ENCODE measurements around the gene COBLL1. TPM values are rescaled to one million over a fixed set of nuclear protein-coding genes. Genes with fewer than 3 reads are reported as not detected.

COBLL1 gene
- total and polyA plus RNA-seq, 5 experiments from 2014 or later = 0.16 to 5.6 (median 4.2) TPM; not detected in 2

DNA sequence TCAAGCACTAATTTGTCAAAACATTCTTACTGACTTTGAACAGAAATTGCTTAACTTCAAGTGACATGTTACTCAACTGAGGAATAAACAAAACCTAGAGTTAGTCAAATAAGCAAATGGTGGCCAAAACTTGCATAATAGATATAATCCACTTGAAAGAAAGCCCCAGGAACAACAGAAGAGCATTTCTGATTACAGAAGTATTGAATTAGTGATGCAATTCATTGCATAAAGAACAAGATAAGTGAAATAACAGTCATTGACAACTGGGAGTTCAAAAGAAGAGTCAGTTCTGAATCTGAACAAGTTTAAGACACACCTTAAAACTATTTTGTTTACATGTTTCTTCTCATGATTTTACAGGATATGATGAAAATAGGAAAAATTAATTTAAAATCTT is 30.8 kb downstream of the COBLL1 start:
- DNase-seq (no peak), ATAC-seq (no peak)
- H3K27me3 Mint-ChIP-seq = no peaks in the 10 kb centered on the region
- no peak overlapping the region for H3K27ac Mint-ChIP-seq
- H3K9me3 Mint-ChIP-seq = peaks cover 0 to 2% (median 0%) of the 10 kb centered on the region in 9 donors
- POLR2A ChIA-PET = no interaction called here
- H3K36me3 Mint-ChIP-seq = no peaks in the 10 kb centered on the region
- no peak overlapping the region for H3K4me3 Mint-ChIP-seq
- peaks cover 0 to 5% (median 0%) of the 10 kb centered on the region in 4 donors for H3K4me1 Mint-ChIP-seq

DNA sequence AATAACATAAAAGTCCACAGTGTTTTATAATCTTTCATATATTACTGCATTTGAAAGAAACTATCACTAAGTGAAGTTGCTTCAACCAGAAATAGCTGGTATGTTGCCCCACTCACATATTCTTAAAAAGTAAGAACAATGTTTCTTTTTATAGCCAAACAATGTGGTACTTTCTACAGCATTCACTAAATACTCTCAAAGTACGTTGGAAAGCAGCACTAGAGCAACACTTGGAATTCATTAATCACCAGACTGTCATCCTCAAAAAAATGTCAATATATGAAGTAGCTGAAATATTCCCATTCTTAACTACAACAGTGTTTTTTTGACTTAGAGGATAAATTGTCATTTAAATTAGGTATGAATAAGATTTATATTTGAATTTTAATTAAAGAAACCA is 32.8 kb downstream of the COBLL1 start:
- Mint-ChIP-seq H3K4me3 (no peak overlapping the region), H3K36me3 (no peaks in the 10 kb centered on the region), H3K4me1 (no peaks in the 10 kb centered on the region), H3K27me3 (no peaks in the 10 kb centered on the region), H3K27ac (no peak overlapping the region), H3K9me3 (peaks cover 0 to 2% (median 0%) of the 10 kb centered on the region in 9 donors)
- POLR2A ChIA-PET = no interaction called here
- no peak for DNase-seq
- ATAC-seq = no peak

DNA sequence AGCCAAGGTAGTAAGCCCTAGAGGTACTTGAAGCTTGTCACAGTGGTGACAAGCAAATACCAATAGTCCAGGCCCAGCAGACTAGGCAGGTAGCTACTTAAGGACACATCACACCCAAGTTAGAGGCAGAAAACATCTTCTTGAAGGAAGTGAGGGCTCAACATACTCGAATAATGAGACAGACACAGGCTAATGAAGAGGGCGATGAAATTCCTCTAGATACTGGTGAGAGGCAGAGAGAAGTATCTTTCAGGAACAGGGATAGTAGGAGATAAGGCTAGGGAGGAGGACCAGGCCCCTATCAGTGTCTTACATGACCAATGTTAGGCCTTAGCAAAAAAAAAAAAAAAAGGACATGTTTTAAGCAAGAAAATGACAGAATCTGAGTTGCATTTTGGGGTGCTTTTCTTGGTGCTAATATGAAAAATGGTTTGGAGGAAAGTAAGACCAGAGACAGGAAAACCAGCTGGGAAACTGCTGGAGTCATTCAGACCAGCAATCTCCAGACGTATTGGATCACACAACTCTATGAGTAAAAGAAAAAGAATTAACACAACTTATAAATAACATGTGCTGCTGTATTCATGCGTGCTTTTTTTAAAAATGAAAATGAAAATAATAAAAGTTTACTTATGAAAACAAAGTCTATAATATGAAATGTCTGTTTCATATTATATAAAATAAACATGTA is 37.7 kb downstream of the COBLL1 start:
- H3K9me3 Mint-ChIP-seq = peaks cover 0 to 2% (median 0%) of the 10 kb centered on the region in 9 donors
- no peak for ATAC-seq
- H3K27ac Mint-ChIP-seq = no peak overlapping the region
- DNase-seq = no peak
- no peak overlapping the region for H3K4me3 Mint-ChIP-seq
- POLR2A ChIA-PET = no interaction called here
- no peaks in the 10 kb centered on the region for H3K36me3 Mint-ChIP-seq
- peaks cover 0 to 11% (median 0%) of the 10 kb centered on the region in 4 donors for H3K4me1 Mint-ChIP-seq
- H3K27me3 Mint-ChIP-seq = no peaks in the 10 kb centered on the region

DNA sequence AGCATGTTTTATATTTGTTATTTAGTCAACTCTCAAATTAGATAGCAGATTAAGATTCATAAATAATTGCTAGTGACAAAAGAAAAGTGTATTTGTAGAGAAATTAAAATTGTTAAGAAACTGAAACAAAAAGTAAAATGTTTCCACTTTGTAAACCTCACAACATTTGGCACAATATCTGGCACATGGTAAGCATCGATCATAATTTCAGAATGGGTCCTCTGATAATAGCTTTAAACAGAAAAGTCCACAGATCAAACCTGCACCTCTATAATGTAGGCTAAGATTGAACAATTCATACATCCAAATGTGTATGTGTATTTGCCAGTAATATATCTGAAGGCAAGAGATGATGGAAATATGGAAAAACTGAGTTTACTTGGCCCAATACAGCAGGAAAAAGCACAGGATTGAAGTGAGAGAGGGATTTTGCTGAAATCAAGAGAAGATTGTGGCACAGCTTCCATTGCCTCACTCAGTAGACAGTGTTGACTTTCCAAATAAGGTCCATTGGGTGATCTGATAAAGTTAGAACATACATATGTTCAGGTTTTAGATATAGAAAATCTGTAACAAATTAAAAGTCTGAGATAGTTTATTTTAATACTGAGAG is 39.4 kb downstream of the COBLL1 start:
- H3K27me3 Mint-ChIP-seq = no peaks in the 10 kb centered on the region
- DNase-seq = no peak
- POLR2A ChIA-PET = no interaction called here
- H3K4me1 Mint-ChIP-seq = peaks cover 0 to 15% (median 0%) of the 10 kb centered on the region in 4 donors
- H3K4me3 Mint-ChIP-seq = no peak overlapping the region
- H3K36me3 Mint-ChIP-seq = no peaks in the 10 kb centered on the region
- H3K27ac Mint-ChIP-seq = no peak overlapping the region
- ATAC-seq = no peak
- H3K9me3 Mint-ChIP-seq = peaks cover 0 to 1% (median 0%) of the 10 kb centered on the region in 9 donors

DNA sequence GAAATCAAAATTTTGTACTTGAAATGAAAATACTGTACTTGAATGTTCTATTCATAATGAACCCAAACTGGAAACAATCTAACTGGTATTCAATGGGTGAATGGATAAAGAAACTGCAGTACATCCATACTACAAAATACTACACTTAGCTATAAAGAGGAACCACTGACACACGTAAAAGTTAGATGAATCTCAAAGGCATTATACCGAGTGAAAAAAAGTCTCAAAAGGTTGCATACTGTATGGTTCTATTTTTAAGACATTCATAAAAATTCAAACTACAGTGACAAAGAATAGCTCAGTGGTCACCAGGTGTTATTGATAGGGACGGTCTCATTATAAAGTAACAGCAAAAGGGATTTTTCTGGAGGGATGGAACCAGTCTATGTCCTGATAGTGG is 41.1 kb downstream of the COBLL1 start:
- H3K4me1 Mint-ChIP-seq = peaks cover 0 to 15% (median 0%) of the 10 kb centered on the region in 4 donors
- peaks cover 0 to 1% (median 0%) of the 10 kb centered on the region in 9 donors for H3K9me3 Mint-ChIP-seq
- H3K27me3 Mint-ChIP-seq = peaks cover 0 to 2% (median 0%) of the 10 kb centered on the region in 5 donors
- H3K36me3 Mint-ChIP-seq = no peaks in the 10 kb centered on the region
- no peak overlapping the region for H3K27ac Mint-ChIP-seq
- POLR2A ChIA-PET = no interaction called here
- ATAC-seq (no peak), DNase-seq (no peak)
- no peak overlapping the region for H3K4me3 Mint-ChIP-seq

DNA sequence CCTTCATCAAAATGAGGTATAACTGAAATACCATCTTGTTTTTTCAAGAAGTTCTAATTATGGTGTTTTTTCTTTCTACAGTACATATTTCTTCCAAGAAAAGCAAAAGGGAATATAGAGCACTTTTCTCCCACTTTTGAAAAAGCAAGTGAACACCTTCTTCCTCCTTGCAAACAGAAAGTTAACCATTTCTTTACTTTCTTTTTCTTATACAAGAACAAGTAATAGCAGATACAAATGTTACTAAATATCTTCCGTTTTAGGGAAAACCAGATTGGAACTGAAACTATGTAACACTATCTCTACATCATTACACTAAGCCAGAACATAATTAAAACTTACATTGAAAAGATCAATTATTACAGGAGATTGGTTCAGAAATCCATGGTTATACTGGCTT is 44.0 kb downstream of the COBLL1 start:
- Mint-ChIP-seq H3K27me3 (peaks cover 0 to 2% (median 0%) of the 10 kb centered on the region in 5 donors), H3K36me3 (no peaks in the 10 kb centered on the region), H3K27ac (no peak overlapping the region), H3K4me1 (peaks cover 0 to 14% (median 0%) of the 10 kb centered on the region in 4 donors), H3K9me3 (peaks cover 0 to 1% (median 0%) of the 10 kb centered on the region in 9 donors), H3K4me3 (peak overlapping the region in 1 of 10 donors; percentile 29)
- ATAC-seq (no peak), DNase-seq (no peak)
- POLR2A ChIA-PET = no interaction called here

DNA sequence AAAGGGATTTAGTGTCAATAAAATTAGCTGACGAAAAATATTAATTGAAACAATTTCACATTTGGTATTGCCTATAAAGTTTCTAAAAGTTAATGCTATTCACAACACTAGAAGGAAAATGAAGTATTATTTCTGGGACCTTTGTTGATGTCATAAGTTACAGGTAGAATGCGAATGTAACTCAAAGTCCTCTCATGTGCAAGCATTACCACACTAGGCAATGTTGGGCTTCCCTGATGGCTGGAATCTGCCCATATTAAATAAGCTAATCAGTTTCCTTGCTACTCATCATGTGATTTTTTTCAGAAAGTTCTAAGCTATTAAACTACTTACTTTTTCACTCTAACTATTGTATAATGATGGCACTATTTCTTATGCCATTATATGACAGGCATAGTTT is 44.6 kb downstream of the COBLL1 start:
- no peak for DNase-seq
- POLR2A ChIA-PET = no interaction called here

DNA sequence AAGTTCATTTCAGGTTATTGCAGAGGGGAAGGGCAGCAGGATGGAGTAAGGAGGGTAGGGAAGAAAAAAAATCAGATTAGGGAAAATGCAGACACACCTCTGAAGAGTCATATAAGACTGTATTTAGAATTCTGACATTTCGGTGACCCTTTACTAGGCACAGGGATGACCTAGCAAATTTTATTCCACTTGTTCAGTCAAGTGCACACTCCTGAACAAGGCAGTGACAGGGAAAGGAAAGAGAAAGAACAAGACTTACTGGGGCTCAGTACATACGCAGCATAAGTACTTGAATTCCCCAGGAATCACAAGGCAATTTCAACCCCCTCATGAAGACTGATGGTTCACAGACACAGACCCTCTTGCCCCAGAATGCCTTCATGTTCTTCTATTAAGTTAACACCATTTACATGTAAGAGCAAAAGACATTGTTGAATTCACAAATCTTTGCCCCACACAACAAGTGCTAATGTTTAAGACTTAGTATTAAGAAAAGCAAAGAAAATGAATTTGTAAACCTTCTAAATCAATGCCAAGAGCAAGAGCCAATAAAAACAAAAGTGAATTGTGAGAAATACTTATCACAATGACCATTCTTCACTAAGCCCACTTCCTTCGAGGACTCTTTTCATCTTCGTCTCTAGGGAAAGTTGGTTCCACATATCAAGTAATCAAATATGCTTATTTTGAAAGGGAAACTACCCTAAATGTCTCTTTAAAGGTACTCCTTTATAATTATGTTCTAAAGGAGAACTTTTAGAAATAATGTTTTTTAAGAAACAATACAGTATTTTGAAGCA is 47.0 kb downstream of the COBLL1 start:
- Mint-ChIP-seq H3K27ac (no peak overlapping the region), H3K36me3 (no peaks in the 10 kb centered on the region), H3K9me3 (no peaks in the 10 kb centered on the region), H3K27me3 (peaks cover 0 to 2% (median 0%) of the 10 kb centered on the region in 5 donors), H3K4me1 (peaks cover 0 to 4% (median 0%) of the 10 kb centered on the region in 4 donors), H3K4me3 (no peak overlapping the region)
- POLR2A ChIA-PET = no interaction called here
- ATAC-seq (no peak), DNase-seq (no peak)

More for the DNA sequence above, 44.6 kb downstream of the COBLL1 start:
- Mint-ChIP-seq H3K27me3 (peaks cover 0 to 2% (median 0%) of the 10 kb centered on the region in 5 donors), H3K4me1 (peaks cover 0 to 9% (median 0%) of the 10 kb centered on the region in 4 donors), H3K36me3 (no peaks in the 10 kb centered on the region), H3K4me3 (no peak overlapping the region), H3K27ac (no peak overlapping the region), H3K9me3 (no peaks in the 10 kb centered on the region)
- ATAC-seq = no peak

DNA sequence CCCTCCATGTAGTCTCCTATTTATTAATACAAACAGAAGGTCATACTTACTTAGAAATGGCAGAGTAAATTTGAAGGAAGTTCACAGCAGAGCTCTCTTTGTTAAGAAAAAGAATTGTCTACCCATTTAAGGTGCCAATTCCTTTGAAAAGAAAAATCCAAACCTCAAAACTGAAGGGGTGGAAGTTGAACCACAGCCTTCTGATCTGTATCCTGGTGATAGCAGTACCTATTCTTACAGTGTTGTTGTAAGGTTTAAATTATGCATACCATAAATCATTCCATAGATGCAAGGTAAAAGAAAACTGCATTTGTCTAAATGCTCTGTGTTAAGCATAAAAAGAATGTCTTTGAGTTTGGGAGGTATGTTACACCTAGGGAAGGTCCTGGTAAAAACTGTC is 47.6 kb downstream of the COBLL1 start:
- Mint-ChIP-seq H3K4me3 (no peak overlapping the region), H3K4me1 (peaks cover 0 to 4% (median 0%) of the 10 kb centered on the region in 4 donors), H3K27me3 (peaks cover 0 to 2% (median 0%) of the 10 kb centered on the region in 5 donors), H3K36me3 (no peaks in the 10 kb centered on the region), H3K9me3 (no peaks in the 10 kb centered on the region), H3K27ac (no peak overlapping the region)
- no peak for ATAC-seq
- no peak for DNase-seq
- POLR2A ChIA-PET = no interaction called here

DNA sequence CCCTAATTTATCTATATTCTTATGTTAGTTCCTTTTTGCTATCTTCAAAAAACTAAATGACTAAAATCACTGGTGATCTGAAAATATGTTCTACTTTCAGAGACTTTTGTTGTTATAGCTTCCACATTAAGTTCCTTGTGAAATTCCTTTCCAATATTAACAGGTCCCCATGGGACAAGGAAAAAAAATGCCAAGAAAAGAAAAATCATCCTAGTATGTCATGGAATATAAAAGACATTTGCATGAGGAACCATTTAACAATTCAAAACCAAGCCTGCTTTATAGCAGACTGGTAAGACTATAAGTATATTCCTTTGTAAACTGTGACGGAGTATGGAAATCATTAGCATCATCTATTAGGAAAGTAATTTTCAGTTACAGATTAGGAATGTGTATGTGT is 48.1 kb downstream of the COBLL1 start:
- no peak overlapping the region for H3K4me3 Mint-ChIP-seq
- peaks cover 0 to 2% (median 0%) of the 10 kb centered on the region in 5 donors for H3K27me3 Mint-ChIP-seq
- POLR2A ChIA-PET = no interaction called here
- H3K27ac Mint-ChIP-seq = no peak overlapping the region
- no peaks in the 10 kb centered on the region for H3K9me3 Mint-ChIP-seq
- DNase-seq (no peak), ATAC-seq (no peak)
- H3K4me1 Mint-ChIP-seq = peaks cover 0 to 4% (median 0%) of the 10 kb centered on the region in 4 donors
- H3K36me3 Mint-ChIP-seq = no peaks in the 10 kb centered on the region

DNA sequence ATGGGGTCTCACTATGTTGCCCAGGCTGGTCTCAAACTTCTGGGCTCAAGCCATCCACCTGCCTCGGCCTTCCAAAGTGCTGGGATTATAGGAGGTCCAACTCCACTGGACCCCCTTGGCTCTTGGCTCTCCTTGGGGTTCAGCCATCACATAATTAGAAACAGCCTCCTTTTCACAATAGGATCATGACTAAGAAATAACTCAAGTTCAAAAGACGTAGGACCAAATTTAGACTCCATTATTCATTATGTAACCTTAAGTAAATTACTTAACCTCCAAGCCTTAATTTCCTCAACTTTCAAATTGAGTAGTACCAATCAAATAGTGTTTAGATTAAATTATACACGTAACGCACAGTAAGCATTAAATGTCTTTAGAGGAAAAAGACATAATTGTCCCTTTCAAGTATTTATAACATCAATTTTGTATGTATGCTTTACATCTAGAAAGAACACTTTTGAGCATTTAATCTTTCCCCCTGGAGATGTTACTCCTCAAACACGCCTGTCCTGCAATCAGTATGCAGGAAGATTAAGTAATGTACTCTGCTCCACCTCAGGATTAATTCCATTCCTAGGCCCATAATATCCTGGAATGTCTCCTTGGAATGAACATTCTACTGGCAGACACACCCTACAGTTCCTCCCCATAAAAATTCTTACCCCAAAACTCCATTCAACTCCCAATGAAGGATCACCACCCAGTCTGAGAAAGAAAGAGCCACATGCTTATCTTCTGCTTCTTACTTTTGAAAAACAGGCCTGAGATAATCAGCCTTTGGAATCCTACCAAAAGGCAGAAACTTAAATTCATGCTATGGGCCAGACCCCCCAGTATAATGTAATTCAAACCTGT is 49.1 kb downstream of the COBLL1 start:
- ATAC-seq (no peak), DNase-seq (no peak)
- H3K27ac Mint-ChIP-seq = no peak overlapping the region
- POLR2A ChIA-PET = no interaction called here
- no peaks in the 10 kb centered on the region for H3K9me3 Mint-ChIP-seq
- H3K27me3 Mint-ChIP-seq = peaks cover 0 to 2% (median 0%) of the 10 kb centered on the region in 5 donors
- H3K36me3 Mint-ChIP-seq = no peaks in the 10 kb centered on the region
- no peak overlapping the region for H3K4me3 Mint-ChIP-seq
- H3K4me1 Mint-ChIP-seq = peaks cover 0 to 1% (median 0%) of the 10 kb centered on the region in 4 donors

DNA sequence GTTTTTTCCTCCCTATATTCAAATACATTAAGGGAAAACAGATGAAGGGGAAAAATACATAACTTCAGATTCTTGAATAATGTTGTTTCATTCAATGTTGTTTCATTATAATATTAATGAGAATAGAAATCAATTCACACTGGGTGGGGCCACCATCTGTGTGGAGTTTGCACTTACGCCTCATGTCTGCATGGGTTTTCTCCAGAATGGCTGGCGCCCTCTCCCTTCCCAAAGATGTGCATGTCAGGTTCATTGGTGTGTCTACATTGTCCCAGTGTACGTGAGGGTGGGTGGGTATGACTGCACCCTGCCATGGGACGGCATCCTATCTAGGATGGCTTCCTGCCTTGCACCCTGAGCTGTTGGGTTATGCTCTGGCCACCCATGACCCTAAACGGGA is 51.7 kb downstream of the COBLL1 start:
- ATAC-seq (no peak), DNase-seq (no peak)
- Mint-ChIP-seq H3K9me3 (no peaks in the 10 kb centered on the region), H3K4me3 (no peak overlapping the region), H3K27ac (no peak overlapping the region), H3K27me3 (peaks cover 0 to 8% (median 0%) of the 10 kb centered on the region in 5 donors), H3K36me3 (no peaks in the 10 kb centered on the region), H3K4me1 (peaks cover 0 to 8% (median 0%) of the 10 kb centered on the region in 4 donors)
- POLR2A ChIA-PET = no interaction called here
